Esophagus muscularis mucosa (tissue), 4 donors: ENCODE results near the gene NR5A2. TPM values are rescaled to one million over a fixed set of nuclear protein-coding genes. Genes with fewer than 3 reads are reported as not detected.

Experiments used
- DNase-seq: peaks from one replicate; pipeline ENCODE4 v3.0.0-alpha.2; 2017; ENCODE audit errors: extremely low spot score
- H3K27ac ChIP-seq, 4 donors: fragments of 200-600 bp; sonication (generic); replicated peaks in 1 of 4; 1 replicate in 3 of 4; 2 replicates in 1 of 4; pipeline ENCODE4 v1.5.1; 2016 to 2019; ENCODE audit warnings: mild to moderate bottlenecking in 1 of 4
- H3K27me3 ChIP-seq, 4 donors: fragments of 200-600 bp; sonication (generic); one replicate each; pipeline versions ENCODE4 v1.5.1 to v1.6.0; 2016 to 2019
- H3K36me3 ChIP-seq, 4 donors: fragments of 200-600 bp; sonication (generic); one replicate each; pipeline ENCODE4 v1.5.1; 2016 to 2019
- H3K4me1 ChIP-seq, 4 donors: fragments of 200-600 bp; sonication (generic); one replicate each; pipeline ENCODE4 v1.5.1; 2016 to 2019
- H3K4me3 ChIP-seq, 4 donors: fragments of 200-600 bp; sonication (generic); 1 replicate in 2 of 4; 2 replicates in 2 of 4; pipeline ENCODE4 v1.5.1; 2016 to 2019; ENCODE audit warnings: mild to moderate bottlenecking in 4 of 4, moderate library complexity in 1 of 4
- H3K9me3 ChIP-seq, 4 donors: fragments of 200-600 bp; sonication (generic); 1 replicate in 3 of 4; 2 replicates in 1 of 4; pipeline ENCODE4 v1.5.1; 2016 to 2019
- CTCF ChIP-seq, 3 experiments: fragments of 200-600 bp in 2 of 3; fragments of 450-650 bp in 1 of 3; sonication (generic) in 2 of 3; IDR thresholded peaks; one replicate each; pipeline ENCODE4 v1.5.1; 2017 to 2019; ENCODE audit warnings: antibody characterized with exemption in 3 of 3, mild to moderate bottlenecking in 2 of 3, moderate library complexity in 1 of 3
- EP300 ChIP-seq: sonication (generic); formaldehyde crosslinking; IDR thresholded peaks from one replicate; pipeline ENCODE4 v1.6.1; 2017; ENCODE audit warnings: antibody characterized with exemption
- POLR2A ChIP-seq: fragments of 450-650 bp; IDR thresholded peaks from one replicate; pipeline ENCODE4 v1.6.1; 2017; ENCODE audit warnings: antibody characterized with exemption, moderate library complexity, mild to moderate bottlenecking, low read depth
- POLR2AphosphoS5 ChIP-seq, 2 donors: sonication (generic); formaldehyde crosslinking; IDR thresholded peaks; one replicate each; pipeline ENCODE4 v1.6.1; 2017; ENCODE audit warnings: antibody characterized with exemption in 2 of 2
- whole genome bisulfite sequencing: methylation state at CpG from one replicate; pipeline ENCODE4 v1.1.5; 2018; 5-methylcytosine and 5-hydroxymethylcytosine counted together
- intact Hi-C: fragments of 100-400 bp; cut with DNase I; formaldehyde crosslinking; loops from one replicate; pipeline ENCODE4 v1.15.1; 2023
- total RNA-seq, 4 donors: library from RNA; depleted of rRNA; stranded (reverse); fragments of >200 nt; gene quantifications; one replicate each; pipeline versions ENCODE4 v1.1.0 to v1.2.1, GENCODE V29; 2016

NR5A2 gene
- total RNA-seq, 4 donors from 2014 or later, result 0.83 to 4.0 (median 2.9) TPM

- H3K27me3 ChIP-seq, result no peaks in the 10 kb centered on the region
- H3K4me1 ChIP-seq, result no peaks in the 10 kb centered on the region
- DNase-seq, result no peak
- no peak for TF ChIP-seq POLR2A
- TF ChIP-seq POLR2AphosphoS5 (IDR thresholded peaks at IDR 0.05), result no peak
- TF ChIP-seq EP300, result no peak
- no peak for TF ChIP-seq CTCF (IDR thresholded peaks at IDR 0.05)
- no peaks in the 10 kb centered on the region for H3K36me3 ChIP-seq
- intact Hi-C loops, result no loop called here
- no peaks in the 10 kb centered on the region for H3K9me3 ChIP-seq
- H3K27ac ChIP-seq, result no peak overlapping the region
- no peak overlapping the region for H3K4me3 ChIP-seq
Measured at GRCh38 chr1:200154069-200154767, 126.7 kb downstream of the NR5A2 start.

- Histone ChIP-seq H3K27me3 (no peaks in the 10 kb centered on the region), H3K9me3 (no peaks in the 10 kb centered on the region), H3K4me3 (no peak overlapping the region), H3K27ac (no peak overlapping the region), H3K4me1 (no peaks in the 10 kb centered on the region), H3K36me3 (no peaks in the 10 kb centered on the region)
- TF ChIP-seq POLR2AphosphoS5 (IDR thresholded peaks at IDR 0.05) (no peak), POLR2A (no peak), CTCF (IDR thresholded peaks at IDR 0.05) (no peak), EP300 (no peak)
- intact Hi-C loops, result no loop called here
- DNase-seq, result no peak
Measured at GRCh38 chr1:200157715-200158114, 130.2 kb downstream of the NR5A2 start.

GRCh38 chr1:200161801-200162200 lies 134.3 kb downstream of the NR5A2 start:
- H3K27me3 ChIP-seq, result no peaks in the 10 kb centered on the region
- intact Hi-C loops, result no loop called here
- no peak overlapping the region for H3K27ac ChIP-seq
- no peak overlapping the region for H3K4me3 ChIP-seq
- no peak for DNase-seq
- WGBS, result 86% methylated on average over 4 of the region's 4 CpGs
- no peaks in the 10 kb centered on the region for H3K4me1 ChIP-seq
- TF ChIP-seq EP300 (no peak), POLR2AphosphoS5 (IDR thresholded peaks at IDR 0.05) (no peak), POLR2A (no peak), CTCF (IDR thresholded peaks at IDR 0.05) (no peak)
- no peaks in the 10 kb centered on the region for H3K36me3 ChIP-seq
- H3K9me3 ChIP-seq, result no peaks in the 10 kb centered on the region

- WGBS, result 95% methylated on average over 6 of the region's 6 CpGs
- no peaks in the 10 kb centered on the region for H3K36me3 ChIP-seq
- intact Hi-C loops, result no loop called here
- no peak overlapping the region for H3K4me3 ChIP-seq
- no peak for DNase-seq
- H3K9me3 ChIP-seq, result no peaks in the 10 kb centered on the region
- H3K27me3 ChIP-seq, result no peaks in the 10 kb centered on the region
- TF ChIP-seq POLR2A, result no peak
- TF ChIP-seq CTCF (IDR thresholded peaks at IDR 0.05), result no peak
- TF ChIP-seq POLR2AphosphoS5 (IDR thresholded peaks at IDR 0.05), result no peak
- no peak overlapping the region for H3K27ac ChIP-seq
- no peaks in the 10 kb centered on the region for H3K4me1 ChIP-seq
Measured at GRCh38 chr1:200162258-200162657, 134.7 kb downstream of the NR5A2 start.

- TF ChIP-seq POLR2AphosphoS5 (IDR thresholded peaks at IDR 0.05) (no peak), CTCF (IDR thresholded peaks at IDR 0.05) (no peak), EP300 (no peak), POLR2A (no peak)
- Histone ChIP-seq H3K4me3 (no peak overlapping the region), H3K27me3 (no peaks in the 10 kb centered on the region)
Measured at GRCh38 chr1:200162877-200163276, 135.4 kb downstream of the NR5A2 start.

More at GRCh38 chr1:200162877-200163276, 135.4 kb downstream of the NR5A2 start:
- Histone ChIP-seq H3K4me1 (no peaks in the 10 kb centered on the region), H3K36me3 (no peaks in the 10 kb centered on the region), H3K27ac (no peak overlapping the region), H3K9me3 (no peaks in the 10 kb centered on the region)
- intact Hi-C loops, result no loop called here
- DNase-seq, result no peak
